ENCODE data around the gene RNF166.
A peak's percentile ranks its signal among the peaks of the same experiment; 100 is the strongest.

RNF166 gene

GRCh38 chr16:88746506-88746905, 40.3 kb upstream of the RNF166 start:
- ChIA-PET CTCF (interaction anchor here (1.0 to 1.3 kb wide), 2 partner anchors 9 to 35 kb away, joined by 5 read pairs; no protein-coding TSS in a partner anchor), POLR2A (interaction anchor here (0.9 kb wide), 1 partner anchor 53 kb away, joined by 4 read pairs; no protein-coding TSS in a partner anchor)
- TF ChIP-seq HDGF (IDR thresholded peaks at IDR 0.05; ENCODE audit: borderline replicate concordance) (no peak), L3MBTL2 (conservative IDR thresholded peaks at IDR 0.05) (no peak), FOXK2 (IDR thresholded peaks at IDR 0.05) (no peak), PKNOX1 (IDR thresholded peaks at IDR 0.05) (no peak), BHLHE40 (IDR thresholded peaks at IDR 0.05; ENCODE audit: borderline replicate concordance) (no peak), ARNT (IDR thresholded peaks at IDR 0.05) (no peak), ZNF384 (IDR thresholded peaks at IDR 0.05) (no peak), ELF4 (IDR thresholded peaks at IDR 0.05) (no peak), SP1 (IDR thresholded peaks at IDR 0.05) (no peak), CTBP1 (IDR thresholded peaks at IDR 0.05; ENCODE audit: borderline replicate concordance) (no peak), SUZ12 (IDR thresholded peaks at IDR 0.05) (no peak)
- DNase-seq (ENCODE audit: extremely low spot score): no peak

GRCh38 chr16:88744577-88745521, 38.6 kb upstream of the RNF166 start:
- ChIA-PET CTCF (no interaction called here), POLR2A (no interaction called here)
- no peak for DNase-seq (ENCODE audit: extremely low spot score)
- TF ChIP-seq FOXM1 (IDR thresholded peaks at IDR 0.05; ENCODE audit: borderline replicate concordance): no peak
- TF ChIP-seq SUZ12 (IDR thresholded peaks at IDR 0.05): no peak
- TF ChIP-seq HDGF (IDR thresholded peaks at IDR 0.05; ENCODE audit: borderline replicate concordance): no peak
- no peak for TF ChIP-seq PKNOX1 (IDR thresholded peaks at IDR 0.05)
- TF ChIP-seq ZNF384 (IDR thresholded peaks at IDR 0.05): no peak
- TF ChIP-seq SP1 (IDR thresholded peaks at IDR 0.05): no peak
- no peak for TF ChIP-seq FOXK2 (IDR thresholded peaks at IDR 0.05)
- TF ChIP-seq FOXA1 (IDR thresholded peaks at IDR 0.05): no peak
- TF ChIP-seq NFRKB (IDR thresholded peaks at IDR 0.05): no peak
- no peak for TF ChIP-seq CTBP1 (IDR thresholded peaks at IDR 0.05; ENCODE audit: borderline replicate concordance)
- TF ChIP-seq LEF1 (IDR thresholded peaks at IDR 0.05; ENCODE audit: borderline replicate concordance): no peak
- no peak for TF ChIP-seq TARDBP (IDR thresholded peaks at IDR 0.05)
- no peak for TF ChIP-seq L3MBTL2 (conservative IDR thresholded peaks at IDR 0.05)
- TF ChIP-seq ELF4 (IDR thresholded peaks at IDR 0.05): no peak
- TF ChIP-seq ARNT (IDR thresholded peaks at IDR 0.05): no peak
- no peak for TF ChIP-seq BHLHE40 (IDR thresholded peaks at IDR 0.05; ENCODE audit: borderline replicate concordance)

- TF ChIP-seq TARDBP (IDR thresholded peaks at IDR 0.05): no peak
- DNase-seq (ENCODE audit: extremely low spot score): peak; percentile 90
- POLR2A ChIA-PET: no interaction called here
- CTCF ChIA-PET: interaction anchor here (0.7 to 1.1 kb wide), 4 partner anchors 9 to 36 kb away, joined by 3 to 4 read pairs (median 4); no protein-coding TSS in a partner anchor
Observed at GRCh38 chr16:88743693-88744576, 37.7 kb upstream of the RNF166 start.

GRCh38 chr16:88742896-88743605, 36.8 kb upstream of the RNF166 start:
- no peak for TF ChIP-seq FOXA1 (IDR thresholded peaks at IDR 0.05)
- no peak for TF ChIP-seq FOXM1 (IDR thresholded peaks at IDR 0.05; ENCODE audit: borderline replicate concordance)
- no peak for TF ChIP-seq L3MBTL2 (conservative IDR thresholded peaks at IDR 0.05)
- no peak for TF ChIP-seq BHLHE40 (IDR thresholded peaks at IDR 0.05; ENCODE audit: borderline replicate concordance)
- no peak for TF ChIP-seq NFRKB (IDR thresholded peaks at IDR 0.05)
- TF ChIP-seq CTBP1 (IDR thresholded peaks at IDR 0.05; ENCODE audit: borderline replicate concordance): no peak
- TF ChIP-seq FOXK2 (IDR thresholded peaks at IDR 0.05): no peak
- TF ChIP-seq HDGF (IDR thresholded peaks at IDR 0.05; ENCODE audit: borderline replicate concordance): no peak
- no peak for TF ChIP-seq SUZ12 (IDR thresholded peaks at IDR 0.05)
- no peak for TF ChIP-seq PKNOX1 (IDR thresholded peaks at IDR 0.05)
- TF ChIP-seq LEF1 (IDR thresholded peaks at IDR 0.05; ENCODE audit: borderline replicate concordance): no peak
- no peak for TF ChIP-seq TARDBP (IDR thresholded peaks at IDR 0.05)
- no peak for TF ChIP-seq ZNF384 (IDR thresholded peaks at IDR 0.05)
- TF ChIP-seq SP1 (IDR thresholded peaks at IDR 0.05): no peak
- no peak for TF ChIP-seq ARNT (IDR thresholded peaks at IDR 0.05)
- no peak for TF ChIP-seq ELF4 (IDR thresholded peaks at IDR 0.05)
- DNase-seq (ENCODE audit: extremely low spot score): no peak
- POLR2A ChIA-PET: no interaction called here
- CTCF ChIA-PET: interaction anchor here (0.6 to 1.1 kb wide), 5 partner anchors 8 to 39 kb away, joined by 3 to 4 read pairs (median 3); no protein-coding TSS in a partner anchor

GRCh38 chr16:88741368-88741767, 35.2 kb upstream of the RNF166 start:
- no peak for DNase-seq (ENCODE audit: extremely low spot score)
- CTCF ChIA-PET: no interaction called here
- TF ChIP-seq SUZ12 (IDR thresholded peaks at IDR 0.05) (no peak), PKNOX1 (IDR thresholded peaks at IDR 0.05) (no peak), CTBP1 (IDR thresholded peaks at IDR 0.05; ENCODE audit: borderline replicate concordance) (no peak), L3MBTL2 (conservative IDR thresholded peaks at IDR 0.05) (no peak), BHLHE40 (IDR thresholded peaks at IDR 0.05; ENCODE audit: borderline replicate concordance) (no peak), ARNT (IDR thresholded peaks at IDR 0.05) (no peak), FOXA1 (IDR thresholded peaks at IDR 0.05) (no peak), TARDBP (IDR thresholded peaks at IDR 0.05) (no peak), ZNF384 (IDR thresholded peaks at IDR 0.05) (no peak), FOXM1 (IDR thresholded peaks at IDR 0.05; ENCODE audit: borderline replicate concordance) (no peak), HDGF (IDR thresholded peaks at IDR 0.05; ENCODE audit: borderline replicate concordance) (no peak), FOXK2 (IDR thresholded peaks at IDR 0.05) (no peak), NFRKB (IDR thresholded peaks at IDR 0.05) (no peak), ELF4 (IDR thresholded peaks at IDR 0.05) (no peak), SP1 (IDR thresholded peaks at IDR 0.05) (no peak), LEF1 (IDR thresholded peaks at IDR 0.05; ENCODE audit: borderline replicate concordance) (no peak)
- POLR2A ChIA-PET: interaction anchor here (1.0 kb wide), 1 partner anchor 68 kb away, joined by 3 read pairs; no protein-coding TSS in a partner anchor
